Peyer's patch (tissue), 4 donors: ENCODE results near the gene TRIO.

Source experiments
- POLR2A ChIP-seq, 2 donors: fragments of 450-650 bp; IDR thresholded peaks; one replicate each; pipeline ENCODE4 v1.5.1; 2017; ENCODE audit warnings: antibody characterized with exemption in 2 of 2, mild to moderate bottlenecking in 2 of 2, moderate library complexity in 2 of 2
- TF ChIP-seq, protein P1 (sequence below), 6 experiments: fragments of 450-650 bp in 4 of 6; fragments of 200-600 bp in 2 of 6; sonication (generic) in 1 of 6; IDR thresholded peaks; one replicate each; pipeline ENCODE4 v1.5.1; 2017 to 2019; ENCODE audit warnings: antibody characterized with exemption in 6 of 6, mild to moderate bottlenecking in 3 of 6, moderate library complexity in 1 of 6

DNA sequence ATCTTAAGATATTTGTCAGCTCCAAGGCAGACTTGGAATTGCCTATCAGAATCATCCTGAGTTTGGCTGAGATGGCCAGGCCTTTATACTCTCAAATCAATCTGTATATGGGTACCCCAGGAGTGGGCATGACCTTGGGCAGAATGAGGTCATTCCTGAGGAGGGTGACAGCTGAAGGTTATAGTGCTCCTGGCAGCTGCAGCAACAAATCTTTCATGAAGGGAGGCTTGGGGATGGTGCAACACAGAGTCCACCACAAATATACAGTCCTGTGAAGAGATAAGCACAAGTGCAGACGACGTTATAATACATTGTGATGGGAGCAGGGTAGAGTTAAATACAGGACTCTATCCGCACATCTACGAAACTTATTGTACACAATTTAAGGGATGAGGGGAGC, 21.1 kb upstream of the TRIO start:
- TF ChIP-seq, protein P1, sequence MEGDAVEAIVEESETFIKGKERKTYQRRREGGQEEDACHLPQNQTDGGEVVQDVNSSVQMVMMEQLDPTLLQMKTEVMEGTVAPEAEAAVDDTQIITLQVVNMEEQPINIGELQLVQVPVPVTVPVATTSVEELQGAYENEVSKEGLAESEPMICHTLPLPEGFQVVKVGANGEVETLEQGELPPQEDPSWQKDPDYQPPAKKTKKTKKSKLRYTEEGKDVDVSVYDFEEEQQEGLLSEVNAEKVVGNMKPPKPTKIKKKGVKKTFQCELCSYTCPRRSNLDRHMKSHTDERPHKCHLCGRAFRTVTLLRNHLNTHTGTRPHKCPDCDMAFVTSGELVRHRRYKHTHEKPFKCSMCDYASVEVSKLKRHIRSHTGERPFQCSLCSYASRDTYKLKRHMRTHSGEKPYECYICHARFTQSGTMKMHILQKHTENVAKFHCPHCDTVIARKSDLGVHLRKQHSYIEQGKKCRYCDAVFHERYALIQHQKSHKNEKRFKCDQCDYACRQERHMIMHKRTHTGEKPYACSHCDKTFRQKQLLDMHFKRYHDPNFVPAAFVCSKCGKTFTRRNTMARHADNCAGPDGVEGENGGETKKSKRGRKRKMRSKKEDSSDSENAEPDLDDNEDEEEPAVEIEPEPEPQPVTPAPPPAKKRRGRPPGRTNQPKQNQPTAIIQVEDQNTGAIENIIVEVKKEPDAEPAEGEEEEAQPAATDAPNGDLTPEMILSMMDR (IDR thresholded peaks at IDR 0.05), result no peak
- no peak for TF ChIP-seq POLR2A (IDR thresholded peaks at IDR 0.05)
